ENCODE measurements around the gene CEMIP. TPM values are rescaled to one million over a fixed set of nuclear protein-coding genes. Genes with fewer than 3 reads are reported as not detected.

The CEMIP gene
- total RNA-seq, 4 donors from 2014 or later: 0.17 to 0.34 (median 0.26) TPM; not detected in 1

DNA sequence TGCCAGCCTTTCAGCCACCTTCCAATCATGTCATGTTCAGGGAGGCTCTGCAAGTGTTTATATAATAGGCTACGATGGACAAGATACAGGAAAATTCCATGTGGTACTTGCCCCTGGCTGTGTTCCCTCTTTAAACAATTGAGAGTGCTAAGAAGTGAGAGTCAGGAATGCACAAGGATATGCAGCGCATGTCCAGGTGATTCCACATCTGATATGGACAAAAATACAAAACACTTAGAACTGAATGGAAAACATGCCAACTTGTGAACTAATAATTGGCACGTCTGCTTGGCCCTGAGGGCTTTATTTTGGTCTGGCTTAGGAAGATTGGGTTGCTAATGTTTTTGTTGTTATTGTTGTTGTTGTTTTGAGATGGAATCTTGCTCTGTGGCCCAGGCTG is 100.9 kb downstream of the CEMIP start:
- TF ChIP-seq, protein P1, sequence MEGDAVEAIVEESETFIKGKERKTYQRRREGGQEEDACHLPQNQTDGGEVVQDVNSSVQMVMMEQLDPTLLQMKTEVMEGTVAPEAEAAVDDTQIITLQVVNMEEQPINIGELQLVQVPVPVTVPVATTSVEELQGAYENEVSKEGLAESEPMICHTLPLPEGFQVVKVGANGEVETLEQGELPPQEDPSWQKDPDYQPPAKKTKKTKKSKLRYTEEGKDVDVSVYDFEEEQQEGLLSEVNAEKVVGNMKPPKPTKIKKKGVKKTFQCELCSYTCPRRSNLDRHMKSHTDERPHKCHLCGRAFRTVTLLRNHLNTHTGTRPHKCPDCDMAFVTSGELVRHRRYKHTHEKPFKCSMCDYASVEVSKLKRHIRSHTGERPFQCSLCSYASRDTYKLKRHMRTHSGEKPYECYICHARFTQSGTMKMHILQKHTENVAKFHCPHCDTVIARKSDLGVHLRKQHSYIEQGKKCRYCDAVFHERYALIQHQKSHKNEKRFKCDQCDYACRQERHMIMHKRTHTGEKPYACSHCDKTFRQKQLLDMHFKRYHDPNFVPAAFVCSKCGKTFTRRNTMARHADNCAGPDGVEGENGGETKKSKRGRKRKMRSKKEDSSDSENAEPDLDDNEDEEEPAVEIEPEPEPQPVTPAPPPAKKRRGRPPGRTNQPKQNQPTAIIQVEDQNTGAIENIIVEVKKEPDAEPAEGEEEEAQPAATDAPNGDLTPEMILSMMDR (IDR thresholded peaks at IDR 0.05): no peak
- TF ChIP-seq POLR2A (IDR thresholded peaks at IDR 0.05; ENCODE audit: low read depth) (no peak), EP300 (IDR thresholded peaks at IDR 0.05) (no peak), POLR2AphosphoS5 (IDR thresholded peaks at IDR 0.05) (no peak)
- Histone ChIP-seq H3K27me3 (no peaks in the 10 kb centered on the region), H3K4me3 (no peak overlapping the region), H3K4me1 (peaks cover 5 to 15% (median 12%) of the 10 kb centered on the region in 4 donors), H3K9me3 (no peaks in the 10 kb centered on the region), H3K27ac (replicated peaks in 1 of 4) (no peak overlapping the region), H3K36me3 (no peaks in the 10 kb centered on the region)
- DNase-seq (ENCODE audit: extremely low spot score): no peak
- intact Hi-C loops (cut with DNase I): no loop called here
- 77% methylated on average over 3 of the region's 3 CpGs for WGBS

DNA sequence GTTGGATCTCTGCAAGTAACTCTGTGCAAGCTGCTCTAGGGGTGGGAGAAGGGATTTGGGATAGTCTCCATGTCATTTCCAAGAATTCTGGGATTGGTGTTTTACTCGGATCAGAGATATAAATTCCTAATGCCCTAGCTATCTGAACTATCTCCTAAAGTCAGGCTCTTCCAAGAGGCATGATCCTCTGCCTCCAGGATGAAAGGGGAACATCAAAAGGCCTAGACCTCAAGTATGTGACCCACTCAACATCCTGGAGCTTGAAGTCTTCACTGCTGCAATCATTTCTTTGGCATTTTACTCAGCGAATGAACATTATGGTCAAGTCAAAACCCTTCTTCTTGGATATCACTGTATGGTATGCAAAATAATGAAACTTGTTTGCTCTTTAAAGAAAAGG is 104.5 kb downstream of the CEMIP start:
- Histone ChIP-seq H3K27ac (replicated peaks in 1 of 4) (no peak overlapping the region), H3K4me3 (no peak overlapping the region), H3K36me3 (no peaks in the 10 kb centered on the region), H3K9me3 (no peaks in the 10 kb centered on the region), H3K4me1 (peaks cover 0 to 4% (median 0%) of the 10 kb centered on the region in 4 donors), H3K27me3 (no peaks in the 10 kb centered on the region)
- TF ChIP-seq POLR2A (IDR thresholded peaks at IDR 0.05; ENCODE audit: low read depth) (no peak), POLR2AphosphoS5 (IDR thresholded peaks at IDR 0.05) (no peak), EP300 (IDR thresholded peaks at IDR 0.05) (no peak)
- TF ChIP-seq, protein P1 (IDR thresholded peaks at IDR 0.05): no peak
- DNase-seq (ENCODE audit: extremely low spot score): no peak
- intact Hi-C loops (cut with DNase I): no loop called here
- 94% methylated on average over 2 of the region's 2 CpGs for WGBS

DNA sequence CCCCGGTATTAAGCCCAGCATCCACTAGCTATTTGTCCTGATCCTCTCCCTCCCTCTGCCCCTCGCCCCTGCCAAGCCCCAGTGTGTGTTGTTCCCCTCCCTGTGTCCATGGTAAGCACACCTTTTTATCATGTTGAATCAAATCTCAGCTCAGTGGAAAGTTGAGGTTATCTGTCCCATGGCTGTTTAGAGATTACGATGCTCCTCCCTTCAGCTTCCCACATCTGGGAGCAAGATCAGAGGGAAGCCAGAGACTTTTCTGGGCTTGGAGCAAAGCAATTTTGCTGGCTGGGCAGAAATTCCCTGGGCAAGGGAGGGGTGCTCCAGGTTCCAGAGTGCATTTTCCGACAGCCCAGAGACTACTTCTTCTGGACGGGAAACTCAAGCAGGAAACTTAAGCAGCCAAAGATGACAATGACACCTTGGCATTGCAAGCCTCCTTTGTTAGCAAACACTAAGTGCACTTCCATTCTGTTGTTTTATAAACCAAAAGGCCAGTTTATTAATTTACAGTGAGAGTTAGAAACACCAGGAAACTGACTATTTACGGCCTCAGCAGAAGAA is 105.9 kb downstream of the CEMIP start:
- WGBS: 86% methylated on average over 6 of the region's 6 CpGs
- Histone ChIP-seq H3K27me3 (no peaks in the 10 kb centered on the region), H3K4me3 (no peak overlapping the region), H3K4me1 (peaks cover 0 to 4% (median 0%) of the 10 kb centered on the region in 4 donors), H3K36me3 (no peaks in the 10 kb centered on the region), H3K27ac (replicated peaks in 1 of 4) (no peak overlapping the region), H3K9me3 (no peaks in the 10 kb centered on the region)
- TF ChIP-seq EP300 (IDR thresholded peaks at IDR 0.05) (no peak), POLR2AphosphoS5 (IDR thresholded peaks at IDR 0.05) (no peak), POLR2A (IDR thresholded peaks at IDR 0.05; ENCODE audit: low read depth) (no peak)
- TF ChIP-seq, protein P1 (IDR thresholded peaks at IDR 0.05): no peak
- no peak for DNase-seq (ENCODE audit: extremely low spot score)
- intact Hi-C loops (cut with DNase I): no loop called here

DNA sequence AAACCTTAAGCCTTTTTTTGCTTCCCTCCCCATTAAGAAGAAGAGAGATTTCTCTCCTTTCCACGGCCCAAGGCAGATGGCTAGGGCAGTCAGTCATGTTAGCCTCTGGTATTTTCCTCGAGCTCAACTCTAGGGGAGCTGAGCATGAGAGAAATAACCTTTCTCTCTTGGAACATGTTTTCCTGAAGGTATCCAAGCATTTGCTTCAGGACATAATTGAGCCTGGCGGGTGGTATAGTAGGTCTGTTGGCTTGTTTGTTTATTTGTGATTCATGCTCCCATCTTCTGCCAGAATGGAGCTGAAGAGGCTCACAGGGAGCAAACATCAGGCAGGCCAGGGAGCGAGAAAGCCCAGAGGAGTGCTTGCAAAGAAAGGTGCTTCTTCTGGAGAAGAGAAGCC is 108.0 kb downstream of the CEMIP start:
- no peak for DNase-seq (ENCODE audit: extremely low spot score)
- H3K4me1 ChIP-seq: peaks cover 0 to 4% (median 0%) of the 10 kb centered on the region in 4 donors
- 92% methylated on average over 4 of the region's 4 CpGs for WGBS
- no peak for TF ChIP-seq EP300 (IDR thresholded peaks at IDR 0.05)
- TF ChIP-seq, protein P1 (IDR thresholded peaks at IDR 0.05): no peak
- TF ChIP-seq POLR2A (IDR thresholded peaks at IDR 0.05; ENCODE audit: low read depth): no peak
- no peak for TF ChIP-seq POLR2AphosphoS5 (IDR thresholded peaks at IDR 0.05)
- H3K27me3 ChIP-seq: no peaks in the 10 kb centered on the region
- H3K36me3 ChIP-seq: no peaks in the 10 kb centered on the region
- H3K27ac ChIP-seq (replicated peaks in 1 of 4): no peak overlapping the region
- intact Hi-C loops (cut with DNase I): no loop called here
- H3K9me3 ChIP-seq: no peaks in the 10 kb centered on the region
- H3K4me3 ChIP-seq: no peak overlapping the region

DNA sequence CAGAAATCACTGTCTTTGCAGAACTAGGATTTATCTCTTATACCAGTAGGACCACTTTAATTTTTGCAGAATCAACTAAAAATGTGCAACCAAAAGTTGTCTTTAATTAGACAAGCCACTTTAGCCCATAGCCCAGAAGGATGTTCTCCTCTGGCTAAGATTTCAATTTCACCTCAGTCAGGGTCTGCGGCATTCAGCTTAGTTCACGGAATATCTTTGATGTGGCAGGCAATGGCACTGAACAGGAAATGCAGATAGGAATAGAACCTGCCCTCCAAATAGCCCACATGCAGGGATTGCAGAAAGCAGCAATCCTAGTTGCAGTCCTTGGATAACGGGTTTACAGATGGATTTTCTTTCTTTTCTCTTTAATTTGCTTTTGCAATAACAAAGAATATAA is 109.7 kb downstream of the CEMIP start:
- DNase-seq (ENCODE audit: extremely low spot score): no peak
- 79% methylated on average over 3 of the region's 3 CpGs for WGBS
- Histone ChIP-seq H3K9me3 (no peaks in the 10 kb centered on the region), H3K27me3 (no peaks in the 10 kb centered on the region), H3K4me3 (no peak overlapping the region), H3K27ac (replicated peaks in 1 of 4) (no peak overlapping the region), H3K36me3 (no peaks in the 10 kb centered on the region), H3K4me1 (peaks cover 0 to 4% (median 0%) of the 10 kb centered on the region in 4 donors)
- intact Hi-C loops (cut with DNase I): no loop called here
- TF ChIP-seq EP300 (IDR thresholded peaks at IDR 0.05) (no peak), POLR2A (IDR thresholded peaks at IDR 0.05; ENCODE audit: low read depth) (no peak), POLR2AphosphoS5 (IDR thresholded peaks at IDR 0.05) (no peak)
- TF ChIP-seq, protein P1 (IDR thresholded peaks at IDR 0.05): no peak
